ENCODE measurements around the gene FILIP1.

DNA sequence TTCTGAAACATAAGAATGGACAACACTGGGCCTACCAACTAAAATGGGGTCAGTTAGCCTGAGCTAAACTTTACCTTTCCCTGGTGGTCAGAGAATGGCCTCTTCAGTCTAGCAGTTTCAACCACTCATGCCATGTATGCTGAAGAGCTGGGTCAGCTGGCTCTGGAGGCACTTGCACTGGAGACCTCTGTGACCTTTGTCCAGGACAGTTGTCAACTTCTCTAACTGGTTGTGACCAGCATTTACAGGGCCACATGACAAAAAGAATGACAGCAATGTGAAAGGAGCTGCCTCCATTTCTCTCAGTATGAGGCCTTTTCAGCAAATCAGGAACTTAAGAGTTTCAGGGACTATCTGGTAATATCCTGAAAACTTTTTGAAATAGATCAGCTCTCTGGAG is 149.1 kb downstream of the FILIP1 start:
- no peak for TF ChIP-seq BHLHE40 (IDR thresholded peaks at IDR 0.05; ENCODE audit: borderline replicate concordance in 1 of 2, low read depth in 2 of 2, low read length in 1 of 2)
- no peak for TF ChIP-seq HCFC1 (IDR thresholded peaks at IDR 0.05; ENCODE audit: low read length)
- no peak for TF ChIP-seq EZH2 (IDR thresholded peaks at IDR 0.05; ENCODE audit: borderline replicate concordance, control insufficient read depth, low read depth, low read length)
- TF ChIP-seq, protein P1, sequence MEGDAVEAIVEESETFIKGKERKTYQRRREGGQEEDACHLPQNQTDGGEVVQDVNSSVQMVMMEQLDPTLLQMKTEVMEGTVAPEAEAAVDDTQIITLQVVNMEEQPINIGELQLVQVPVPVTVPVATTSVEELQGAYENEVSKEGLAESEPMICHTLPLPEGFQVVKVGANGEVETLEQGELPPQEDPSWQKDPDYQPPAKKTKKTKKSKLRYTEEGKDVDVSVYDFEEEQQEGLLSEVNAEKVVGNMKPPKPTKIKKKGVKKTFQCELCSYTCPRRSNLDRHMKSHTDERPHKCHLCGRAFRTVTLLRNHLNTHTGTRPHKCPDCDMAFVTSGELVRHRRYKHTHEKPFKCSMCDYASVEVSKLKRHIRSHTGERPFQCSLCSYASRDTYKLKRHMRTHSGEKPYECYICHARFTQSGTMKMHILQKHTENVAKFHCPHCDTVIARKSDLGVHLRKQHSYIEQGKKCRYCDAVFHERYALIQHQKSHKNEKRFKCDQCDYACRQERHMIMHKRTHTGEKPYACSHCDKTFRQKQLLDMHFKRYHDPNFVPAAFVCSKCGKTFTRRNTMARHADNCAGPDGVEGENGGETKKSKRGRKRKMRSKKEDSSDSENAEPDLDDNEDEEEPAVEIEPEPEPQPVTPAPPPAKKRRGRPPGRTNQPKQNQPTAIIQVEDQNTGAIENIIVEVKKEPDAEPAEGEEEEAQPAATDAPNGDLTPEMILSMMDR (IDR thresholded peaks at IDR 0.05 in 2 of 3, conservative IDR thresholded peaks at IDR 0.05 in 1 of 3; ENCODE audit: control insufficient read depth in 2 of 3, extremely low read depth in 1 of 3, insufficient read depth in 1 of 3, low read depth in 3 of 3, low read length in 3 of 3): no peak
- no peak for TF ChIP-seq POLR2A (IDR thresholded peaks at IDR 0.05; ENCODE audit: low read depth, low read length)
- no peak for TF ChIP-seq TBL1XR1 (IDR thresholded peaks at IDR 0.05; ENCODE audit: low read depth, low read length)
- TF ChIP-seq JUND (IDR thresholded peaks at IDR 0.05; ENCODE audit: low read depth, low read length): no peak
- no peak for TF ChIP-seq TAF1 (IDR thresholded peaks at IDR 0.05; ENCODE audit: borderline replicate concordance, low read depth, low read length)
- TF ChIP-seq MAX (IDR thresholded peaks at IDR 0.05; ENCODE audit: low read depth, low read length): no peak
- TF ChIP-seq NFYB (IDR thresholded peaks at IDR 0.05; ENCODE audit: insufficient read depth, low read depth, low read length): no peak
- TF ChIP-seq KDM1A (IDR thresholded peaks at IDR 0.05; ENCODE audit: borderline replicate concordance): no peak
- TF ChIP-seq, protein P2, sequence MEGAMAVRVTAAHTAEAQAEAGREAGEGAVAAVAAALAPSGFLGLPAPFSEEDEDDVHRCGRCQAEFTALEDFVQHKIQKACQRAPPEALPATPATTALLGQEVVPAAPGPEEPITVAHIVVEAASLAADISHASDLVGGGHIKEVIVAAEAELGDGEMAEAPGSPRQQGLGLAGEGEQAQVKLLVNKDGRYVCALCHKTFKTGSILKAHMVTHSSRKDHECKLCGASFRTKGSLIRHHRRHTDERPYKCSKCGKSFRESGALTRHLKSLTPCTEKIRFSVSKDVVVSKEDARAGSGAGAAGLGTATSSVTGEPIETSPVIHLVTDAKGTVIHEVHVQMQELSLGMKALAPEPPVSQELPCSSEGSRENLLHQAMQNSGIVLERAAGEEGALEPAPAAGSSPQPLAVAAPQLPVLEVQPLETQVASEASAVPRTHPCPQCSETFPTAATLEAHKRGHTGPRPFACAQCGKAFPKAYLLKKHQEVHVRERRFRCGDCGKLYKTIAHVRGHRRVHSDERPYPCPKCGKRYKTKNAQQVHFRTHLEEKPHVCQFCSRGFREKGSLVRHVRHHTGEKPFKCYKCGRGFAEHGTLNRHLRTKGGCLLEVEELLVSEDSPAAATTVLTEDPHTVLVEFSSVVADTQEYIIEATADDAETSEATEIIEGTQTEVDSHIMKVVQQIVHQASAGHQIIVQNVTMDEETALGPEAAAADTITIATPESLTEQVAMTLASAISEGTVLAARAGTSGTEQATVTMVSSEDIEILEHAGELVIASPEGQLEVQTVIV (IDR thresholded peaks at IDR 0.05; ENCODE audit: borderline replicate concordance, partially characterized antibody): no peak
- TF ChIP-seq CREB1 (IDR thresholded peaks at IDR 0.05; ENCODE audit: low read depth): no peak
- no peak for TF ChIP-seq CHD2 (IDR thresholded peaks at IDR 0.05; ENCODE audit: borderline replicate concordance, low read depth, low read length)

All from GM12878 (cell line).